ENCODE results near the gene PARP6.

The PARP6 gene

DNA sequence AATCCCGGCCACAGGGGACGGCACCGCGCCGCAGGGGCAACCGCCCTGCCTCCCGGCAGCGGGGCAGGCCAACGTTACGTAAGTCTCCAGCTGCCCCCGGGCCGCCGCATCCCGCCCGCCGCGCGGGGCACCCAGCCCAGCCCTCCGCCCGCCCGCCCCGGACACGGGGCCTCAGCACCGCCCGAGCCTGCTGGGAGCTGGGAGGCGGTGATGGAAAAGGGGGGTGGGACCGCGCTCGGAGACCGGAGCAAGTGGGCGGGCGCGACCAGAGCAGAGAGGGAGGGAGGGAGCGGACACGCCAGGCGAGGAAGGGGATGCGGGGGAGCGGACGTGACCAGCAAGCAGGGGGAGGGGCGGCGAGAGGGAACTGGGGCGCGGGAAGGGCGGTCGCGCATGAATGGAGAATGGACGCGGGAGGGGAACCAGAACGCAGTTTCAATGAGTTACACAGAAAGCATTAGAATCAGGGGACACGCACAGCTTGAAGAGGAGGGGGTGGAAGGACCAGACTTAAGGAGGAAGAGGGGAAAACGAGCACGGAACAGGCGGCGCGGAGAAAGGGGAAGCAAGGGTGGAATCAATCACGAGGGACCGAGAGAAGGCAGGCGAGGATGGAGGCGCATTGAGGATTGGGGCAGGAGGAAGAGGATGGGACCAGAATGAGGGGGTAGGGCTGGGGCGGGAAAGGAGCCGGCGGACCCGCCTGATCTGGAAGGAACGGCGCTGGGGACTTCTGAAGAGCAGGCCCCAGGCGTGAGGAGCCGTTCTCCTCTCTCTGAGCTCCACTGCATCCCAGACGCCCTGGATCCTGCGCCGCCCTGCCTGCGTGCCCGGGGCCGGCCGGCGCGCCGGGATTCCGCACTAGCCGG, 41.9 kb downstream of the PARP6 start:
- peak; percentile 68 for DNase-seq (ENCODE audit: low read depth)

DNA sequence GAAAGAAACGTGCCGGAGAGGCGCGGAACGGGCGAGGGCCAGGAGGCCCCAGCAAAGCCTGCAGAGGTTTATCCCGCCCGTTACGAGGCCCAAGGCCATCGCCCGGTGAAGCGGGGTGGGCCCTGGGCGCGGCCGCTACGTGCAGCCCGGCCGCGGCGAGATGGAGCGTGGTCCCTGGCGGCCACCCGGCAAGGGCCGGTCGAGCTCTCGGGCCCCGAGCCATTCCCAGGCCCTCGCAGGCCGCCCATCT, 42.5 kb downstream of the PARP6 start:
- DNase-seq (ENCODE audit: low read depth) = no peak

DNA sequence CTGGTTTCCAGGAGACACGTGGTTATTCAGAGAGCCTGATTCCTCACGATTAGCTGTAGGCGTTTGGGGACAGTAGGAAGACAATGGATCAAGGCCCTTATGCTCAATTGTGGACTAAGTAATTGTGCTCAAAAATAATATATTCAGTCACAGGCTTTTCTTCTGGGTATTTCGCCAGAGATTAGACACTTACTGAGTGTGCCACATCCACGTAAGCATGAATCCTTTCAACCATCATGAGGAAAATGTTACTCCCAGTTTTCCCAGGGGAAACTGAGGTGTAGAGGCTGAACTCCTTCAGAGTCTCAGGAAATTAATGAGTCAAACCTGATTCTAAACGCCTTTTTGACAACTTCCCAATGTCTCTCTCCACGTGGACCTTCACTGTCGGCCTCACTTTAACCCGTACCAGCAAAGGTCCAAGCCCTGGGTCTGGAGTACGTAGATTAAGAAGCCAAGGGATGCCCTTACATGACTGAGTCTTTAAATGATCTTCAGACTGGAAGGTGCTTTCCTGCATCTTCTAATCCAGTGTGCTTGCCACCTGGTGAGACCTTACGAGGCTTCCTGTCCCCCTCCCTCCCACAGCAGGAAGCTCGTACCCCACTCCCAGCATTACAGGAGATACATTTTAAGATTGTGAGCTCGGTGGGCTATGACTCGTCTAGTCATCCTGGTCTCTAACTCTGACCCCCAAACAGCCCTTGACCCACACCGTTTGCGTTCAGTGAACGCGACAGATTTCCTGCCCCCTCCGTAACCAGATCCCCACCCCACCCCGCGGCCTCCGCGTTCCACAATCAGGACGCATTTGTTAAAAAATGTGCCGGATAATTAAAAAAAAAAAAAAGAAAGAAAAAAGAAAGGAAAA, 43.0 kb downstream of the PARP6 start:
- DNase-seq (ENCODE audit: low read depth) = no peak

DNA sequence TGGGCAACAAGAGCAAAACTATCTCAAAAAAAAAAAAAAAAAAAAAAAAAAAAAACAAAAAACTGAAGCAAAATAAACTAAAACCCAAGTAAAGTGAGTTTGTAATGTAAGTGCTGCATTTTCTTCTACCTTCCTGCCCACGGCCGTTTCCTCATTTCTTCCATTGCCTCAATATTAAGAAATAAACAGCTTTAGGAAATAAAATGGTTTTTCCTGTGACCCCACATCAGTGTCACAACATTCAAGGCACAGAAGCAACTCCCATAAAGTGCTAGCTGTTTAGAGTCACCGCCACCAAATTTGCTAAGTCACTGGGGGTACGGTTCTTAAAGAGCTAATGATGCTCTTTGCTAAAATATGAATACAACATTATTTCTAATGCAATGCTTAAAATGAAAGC, 44.6 kb downstream of the PARP6 start:
- no peak for DNase-seq (ENCODE audit: low read depth)

DNA sequence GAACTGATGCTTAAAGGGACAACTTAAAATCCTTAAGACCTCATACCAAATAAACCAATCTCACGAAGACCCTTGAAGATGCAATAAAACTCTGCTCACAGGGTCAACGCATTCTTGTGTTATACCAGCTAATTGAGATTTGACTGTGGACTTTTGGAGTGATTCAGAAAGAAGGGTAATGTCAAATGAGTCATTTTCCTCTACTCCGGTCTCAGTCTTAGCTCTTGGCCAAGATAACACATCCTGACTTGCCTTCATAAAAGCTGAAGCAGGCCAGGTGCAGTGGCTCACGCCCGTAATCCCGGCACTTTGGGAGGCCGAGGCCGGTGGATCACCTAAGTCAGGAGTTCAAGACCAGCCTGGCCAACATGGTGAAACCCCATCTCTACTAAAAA, 45.2 kb downstream of the PARP6 start:
- peak; percentile 58 for DNase-seq (ENCODE audit: low read depth)

DNA sequence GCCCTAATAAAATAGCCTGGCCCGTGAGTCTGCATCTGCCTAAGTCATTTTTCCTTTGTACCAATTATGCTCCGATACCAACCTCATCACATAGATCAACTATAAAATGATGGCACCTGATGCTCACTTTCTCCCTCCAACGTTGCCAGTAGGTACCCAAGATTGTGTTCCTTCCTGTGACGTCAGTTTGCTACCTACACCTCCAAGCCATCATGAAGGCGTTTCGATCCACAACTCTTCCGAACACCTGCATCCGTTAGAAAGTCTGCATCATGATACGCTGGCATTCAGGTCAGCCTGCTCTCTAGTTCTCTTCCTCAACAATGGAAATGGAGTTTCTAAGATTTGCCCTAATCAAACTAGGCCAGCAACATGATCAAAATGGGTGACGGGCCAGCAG, 49.1 kb downstream of the PARP6 start:
- no peak for DNase-seq (ENCODE audit: low read depth)

DNA sequence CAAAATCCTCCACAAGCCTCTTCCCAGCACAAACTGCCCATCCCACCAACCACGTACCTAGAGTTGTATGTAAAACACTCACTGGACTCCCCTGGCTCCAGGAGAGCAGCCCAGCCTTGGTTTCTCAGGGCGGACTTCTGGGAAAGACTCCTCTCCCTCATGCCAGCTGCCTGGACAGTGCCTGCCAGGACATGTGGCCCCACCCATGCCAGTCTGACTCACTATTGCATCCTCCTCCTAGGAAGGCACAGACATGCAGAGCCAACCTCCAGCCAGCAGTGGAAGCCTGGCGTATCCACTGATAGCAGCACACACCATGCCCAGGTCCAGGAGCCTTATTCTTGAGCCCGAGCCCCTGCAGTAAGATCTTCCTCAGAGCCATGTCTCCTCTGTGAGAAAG, 50.0 kb downstream of the PARP6 start:
- no peak for DNase-seq (ENCODE audit: low read depth)

DNA sequence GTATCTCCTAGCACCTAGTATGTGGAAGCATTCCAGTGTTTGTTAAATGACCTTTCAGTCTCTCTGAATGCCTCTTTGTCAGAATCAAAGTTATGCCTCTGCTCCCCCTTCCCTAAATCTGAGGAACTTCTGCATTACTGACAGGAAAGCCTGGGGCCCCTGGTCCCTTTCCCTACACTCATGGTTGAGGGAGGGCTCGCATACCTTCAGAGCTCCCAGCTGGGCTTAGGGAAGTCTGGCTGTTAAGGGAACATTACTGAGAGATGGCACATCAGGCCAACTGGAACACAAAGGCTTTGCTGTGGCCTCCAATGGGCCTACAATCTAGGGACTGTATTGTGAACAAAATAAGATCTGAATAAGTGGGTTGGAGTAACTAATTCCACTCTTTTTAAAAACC, 51.7 kb downstream of the PARP6 start:
- no peak for DNase-seq (ENCODE audit: low read depth)

DNA sequence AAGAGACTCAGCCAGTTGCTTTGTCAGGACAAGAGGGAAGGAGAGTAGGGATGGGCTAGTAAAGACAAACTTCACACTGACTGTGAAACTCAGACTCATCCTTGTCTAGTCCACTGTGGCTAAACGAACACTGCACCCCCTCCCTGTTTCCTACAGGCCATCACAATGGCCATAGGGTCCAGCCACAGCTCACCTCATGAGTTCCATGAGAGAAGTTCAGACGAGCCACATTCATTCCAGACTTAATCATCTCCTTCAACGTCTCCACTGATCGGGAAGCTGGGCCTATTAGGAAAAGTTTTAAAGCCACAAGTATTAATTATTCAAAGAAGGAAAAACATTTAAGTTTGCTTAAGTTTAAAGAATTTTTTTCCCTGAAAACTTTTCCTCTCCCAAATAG, 55.1 kb downstream of the PARP6 start:
- DNase-seq (ENCODE audit: low read depth) = no peak

DNA sequence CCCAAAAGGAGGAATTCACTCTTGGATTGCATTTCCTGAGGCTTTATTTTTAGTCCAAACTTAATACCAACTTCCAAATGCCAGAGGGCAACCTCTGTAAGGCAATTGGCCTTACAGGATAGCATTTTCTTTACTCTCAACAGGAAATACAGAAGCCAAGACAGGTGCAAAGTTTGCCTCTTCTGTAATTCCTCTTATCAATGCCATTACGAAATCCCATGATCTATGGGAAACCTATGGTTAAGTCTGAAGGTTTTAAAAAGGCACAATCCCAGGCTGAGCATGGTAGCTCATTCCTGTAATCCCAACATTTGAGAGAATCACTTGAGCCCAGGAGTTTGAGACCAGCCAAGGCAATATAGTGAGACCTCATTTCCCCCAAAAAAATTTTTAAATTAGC, 56.3 kb downstream of the PARP6 start:
- no peak for DNase-seq (ENCODE audit: low read depth)

DNA sequence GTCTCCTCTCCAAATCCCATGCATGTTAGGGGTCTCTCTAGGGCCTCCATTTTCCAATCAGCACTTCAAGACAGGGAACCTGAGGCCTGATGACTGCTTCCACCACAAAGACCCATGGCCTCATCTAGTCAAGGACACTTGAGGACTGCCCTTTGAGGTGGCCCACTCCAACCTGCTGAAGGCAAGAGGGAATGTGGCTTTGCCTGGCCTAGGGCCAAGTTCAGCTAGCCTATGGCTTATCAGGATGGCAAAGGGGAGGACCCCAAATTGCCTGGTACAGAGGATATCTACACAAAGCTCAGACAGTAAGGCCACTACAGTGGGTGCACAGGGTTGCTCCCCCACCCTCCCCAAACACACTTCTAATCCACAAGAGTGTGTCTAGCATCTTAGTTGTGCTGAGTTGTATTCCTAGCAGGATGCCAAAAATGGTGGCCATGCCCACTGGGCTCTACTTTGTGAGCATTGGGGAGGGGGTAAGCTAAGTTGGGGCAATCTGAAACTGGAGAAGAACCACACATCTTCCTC, 64.7 kb downstream of the PARP6 start:
- DNase-seq (ENCODE audit: low read depth) = no peak

DNA sequence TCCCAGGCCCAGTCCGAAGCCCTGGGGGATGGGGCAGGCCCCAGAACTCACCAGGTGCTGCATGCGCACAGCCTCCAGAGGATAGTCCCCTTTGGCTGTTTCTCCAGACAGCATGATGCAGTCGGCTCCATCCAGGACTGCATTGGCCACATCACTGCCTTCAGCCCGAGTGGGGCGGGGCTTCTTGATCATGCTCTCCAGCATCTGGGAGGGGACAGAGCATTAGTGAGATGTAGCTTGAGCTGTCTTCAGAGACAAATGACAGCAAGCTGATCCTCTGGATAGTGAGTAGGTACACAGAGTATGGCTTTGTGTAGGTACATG, 65.7 kb downstream of the PARP6 start:
- DNase-seq (ENCODE audit: low read depth) = no peak

DNA sequence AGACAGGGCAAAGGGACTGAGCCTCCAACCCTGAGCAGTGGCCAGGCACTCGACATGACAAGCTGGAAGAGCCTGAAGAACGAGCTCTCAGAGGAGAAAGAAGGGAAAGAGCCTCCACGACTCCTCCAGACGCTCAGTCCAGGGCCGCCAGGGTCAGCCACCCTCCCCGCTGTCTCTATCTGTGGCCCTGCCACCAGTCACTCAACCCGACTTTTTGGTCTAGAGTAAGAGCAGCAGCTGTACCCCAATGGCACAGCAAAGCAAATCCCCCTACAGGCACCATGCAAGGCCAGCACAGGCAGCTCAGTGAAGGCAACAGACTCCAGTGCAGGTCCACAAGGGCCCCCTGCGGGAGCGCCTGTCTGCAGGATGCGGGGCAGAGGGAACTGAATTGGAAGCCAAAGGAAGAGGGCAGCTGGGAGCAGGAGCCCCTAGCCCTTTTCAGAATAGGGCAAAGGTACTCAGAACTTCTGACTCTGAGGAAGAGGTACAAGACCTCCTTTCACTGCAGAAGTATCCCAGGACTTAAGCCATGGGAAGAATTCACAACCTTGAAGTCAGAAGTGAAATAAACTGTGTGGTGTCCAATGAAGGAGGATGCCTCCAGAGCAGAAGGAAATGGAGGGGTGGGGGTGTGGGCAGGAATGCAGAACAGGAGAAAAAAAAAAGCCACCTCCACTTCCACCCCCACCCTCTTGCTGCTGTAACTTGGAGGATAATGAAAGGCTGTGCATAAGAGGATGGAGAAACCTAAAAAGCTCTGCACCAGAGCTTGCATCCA, 66.3 kb downstream of the PARP6 start:
- DNase-seq (ENCODE audit: low read depth) = no peak

DNA sequence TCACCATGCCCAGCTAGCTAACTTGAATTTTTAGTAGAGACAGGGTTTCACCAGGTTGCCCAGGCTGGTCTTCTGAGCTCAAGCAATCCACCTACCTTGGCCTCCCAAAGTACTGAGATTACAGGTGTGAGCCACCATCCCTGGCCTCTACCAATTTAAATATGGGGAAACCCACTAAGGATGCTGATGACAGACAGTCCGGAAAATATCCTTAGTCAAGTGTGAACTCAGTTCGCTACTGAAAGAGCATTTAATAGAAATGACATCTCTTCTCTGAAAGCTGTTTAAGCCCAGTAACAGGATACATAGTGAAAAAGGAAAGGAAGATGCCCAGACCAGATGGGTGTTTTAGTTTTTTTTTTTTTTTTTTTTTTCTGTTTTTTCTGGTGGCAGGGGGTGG, 67.1 kb downstream of the PARP6 start:
- DNase-seq (ENCODE audit: low read depth) = no peak

DNA sequence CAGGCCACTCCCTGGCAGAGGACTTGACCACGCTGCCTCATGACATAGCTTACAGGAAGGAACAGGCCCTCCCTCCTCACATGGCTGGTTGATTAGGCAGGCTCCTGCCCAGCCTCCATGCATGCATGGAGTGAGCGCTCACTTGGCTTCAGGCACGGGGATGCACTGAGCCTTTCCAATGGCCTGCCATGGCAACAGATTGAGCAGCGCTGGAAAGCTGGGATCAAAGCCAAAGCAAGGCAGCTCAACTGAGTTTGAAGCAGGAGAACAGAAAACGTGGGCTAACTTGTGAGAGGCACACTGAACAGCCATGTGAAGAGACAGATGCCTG, 68.9 kb downstream of the PARP6 start:
- DNase-seq (ENCODE audit: low read depth) = peak; percentile 76

DNA sequence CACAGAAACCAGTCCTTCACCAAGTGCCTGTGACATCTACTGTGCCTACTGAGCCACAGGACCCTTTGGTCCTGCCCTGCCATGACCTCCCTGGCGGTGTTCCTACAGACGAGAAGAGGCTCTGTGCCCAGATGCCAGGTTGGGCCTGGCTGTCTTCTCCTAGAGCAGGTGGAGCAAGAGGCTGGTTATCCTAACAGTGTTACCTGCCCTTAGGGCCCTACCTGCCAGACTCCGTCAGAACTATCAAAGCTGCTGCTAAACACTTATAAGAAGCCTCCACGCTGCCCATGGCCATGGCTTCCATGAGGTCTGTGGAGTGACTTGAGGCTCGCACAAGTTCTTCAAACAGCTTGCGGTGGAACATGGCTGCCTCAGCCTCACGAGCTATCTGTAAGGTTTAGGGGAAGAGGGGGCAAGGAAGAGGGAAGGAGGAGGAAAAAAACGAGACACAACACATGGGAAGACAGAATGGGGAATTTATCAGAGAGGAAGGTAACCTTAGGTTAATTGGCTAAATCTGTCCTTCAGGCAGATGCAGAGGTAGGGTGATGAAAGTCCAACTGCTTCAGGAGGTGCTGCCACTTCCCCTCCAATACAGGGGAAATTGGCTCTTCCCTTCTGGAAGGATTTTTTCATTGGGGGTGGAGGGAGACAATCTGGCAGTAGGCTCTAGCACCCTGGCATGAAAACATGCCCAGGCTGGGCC, 69.4 kb downstream of the PARP6 start:
- DNase-seq (ENCODE audit: low read depth) = no peak

DNA sequence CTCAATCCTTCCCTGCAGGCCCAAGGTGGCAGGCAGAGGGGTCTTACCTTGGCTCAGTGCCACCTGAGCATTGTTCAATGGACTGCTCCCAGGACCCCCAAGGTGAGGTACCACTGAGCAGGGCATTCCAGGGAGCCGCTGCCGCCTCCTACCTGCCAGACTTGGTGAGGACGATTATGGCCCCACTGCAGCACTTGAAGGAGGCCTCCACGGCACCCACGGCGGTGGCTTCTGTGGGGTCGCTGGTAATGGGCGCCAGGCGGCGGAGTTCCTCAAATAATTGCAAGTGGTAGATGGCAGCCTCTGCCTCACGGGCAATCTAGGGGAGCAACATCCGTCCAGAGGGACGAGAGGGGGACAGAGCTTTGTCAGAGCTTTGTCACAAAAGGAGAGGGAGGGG, 70.1 kb downstream of the PARP6 start:
- DNase-seq (ENCODE audit: low read depth) = no peak

DNA sequence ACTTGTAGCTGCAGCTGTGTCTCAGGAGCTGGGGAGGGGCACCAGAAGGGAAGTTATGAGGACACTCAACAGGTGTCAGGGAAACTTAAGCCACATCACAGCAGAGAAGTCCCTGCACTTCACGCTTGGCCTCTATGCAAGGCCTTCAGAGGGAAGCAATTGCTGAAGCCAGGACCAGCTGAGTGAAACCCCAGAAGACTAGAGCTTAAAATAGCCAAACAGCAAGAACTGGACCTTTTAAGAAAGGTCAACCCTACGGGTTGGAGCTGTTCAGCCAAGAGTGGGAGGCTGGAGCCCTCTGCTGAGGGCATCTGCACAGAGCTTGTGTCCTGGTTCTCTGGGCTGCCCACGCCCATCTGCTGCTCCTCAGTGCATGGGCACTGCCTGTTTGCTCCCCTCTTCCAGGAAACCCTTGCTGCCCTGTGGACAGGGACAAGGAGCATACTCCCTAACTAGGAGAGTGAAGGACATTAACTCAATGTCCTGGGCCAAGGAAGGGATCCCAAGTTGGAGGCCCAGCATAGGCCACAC, 70.9 kb downstream of the PARP6 start:
- no peak for DNase-seq (ENCODE audit: low read depth)

DNA sequence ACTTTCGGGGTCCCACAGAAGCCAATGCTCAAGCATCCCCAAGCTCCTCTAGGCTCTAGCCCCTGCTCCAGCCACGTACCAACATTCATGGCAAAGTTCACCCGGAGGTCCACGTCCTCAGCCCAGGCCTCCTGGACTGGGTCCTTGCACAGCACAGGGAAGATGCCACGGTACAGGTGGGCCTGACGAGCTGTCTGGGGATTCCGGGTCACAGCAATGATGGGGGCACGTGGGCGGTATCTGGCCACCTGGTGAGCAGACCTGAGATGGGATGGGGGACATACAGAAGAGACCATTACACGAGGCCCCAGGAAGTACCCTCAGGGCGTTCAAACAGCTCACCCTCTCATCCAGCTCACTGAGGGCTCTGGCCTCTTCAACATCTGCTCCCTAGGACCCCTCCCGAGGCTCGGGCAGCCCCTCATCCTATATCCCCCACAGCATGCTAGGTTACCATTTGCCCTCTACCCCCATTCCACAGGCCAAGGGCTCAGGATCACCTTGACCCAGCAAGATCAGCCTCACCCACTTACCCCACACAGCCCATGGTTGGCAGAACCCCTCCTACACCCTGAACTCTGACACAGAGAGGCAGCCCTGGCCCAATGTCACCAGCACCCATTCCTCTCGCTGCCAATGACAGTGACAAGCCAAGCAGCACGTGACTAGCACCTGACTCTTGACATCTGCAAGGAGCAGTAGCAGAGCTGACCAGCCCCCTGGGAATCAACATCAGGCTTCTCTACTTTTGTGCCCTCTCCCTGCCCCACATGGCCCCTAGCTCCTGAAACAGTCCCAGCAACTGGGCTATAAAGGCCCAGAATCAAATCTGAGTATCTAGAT, 71.7 kb downstream of the PARP6 start:
- DNase-seq (ENCODE audit: low read depth) = no peak

DNA sequence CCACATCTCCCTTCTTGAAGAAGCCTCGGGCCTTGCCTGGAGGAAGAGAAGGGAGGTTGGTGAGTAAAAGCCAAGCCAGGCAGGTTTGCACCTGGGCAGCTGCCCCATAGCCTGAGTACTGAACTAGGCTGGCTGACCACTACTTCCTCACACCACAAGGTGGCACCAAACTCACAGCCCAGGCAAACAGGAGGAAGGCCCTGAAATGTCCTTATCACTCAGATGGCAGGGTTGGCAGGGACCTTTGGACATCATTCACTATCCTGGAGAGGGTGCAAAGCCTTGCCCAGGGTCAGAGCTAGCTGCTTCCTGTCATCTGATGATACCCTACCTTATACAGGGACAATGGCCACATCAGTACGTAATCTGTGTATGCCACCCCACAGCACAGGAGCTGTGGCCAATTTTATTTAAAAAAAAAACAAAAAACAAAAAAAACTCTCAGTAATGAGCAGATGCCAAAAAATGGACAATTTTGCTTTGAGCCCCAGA, 72.6 kb downstream of the PARP6 start:
- peak; percentile 46 for DNase-seq (ENCODE audit: low read depth)

DNA sequence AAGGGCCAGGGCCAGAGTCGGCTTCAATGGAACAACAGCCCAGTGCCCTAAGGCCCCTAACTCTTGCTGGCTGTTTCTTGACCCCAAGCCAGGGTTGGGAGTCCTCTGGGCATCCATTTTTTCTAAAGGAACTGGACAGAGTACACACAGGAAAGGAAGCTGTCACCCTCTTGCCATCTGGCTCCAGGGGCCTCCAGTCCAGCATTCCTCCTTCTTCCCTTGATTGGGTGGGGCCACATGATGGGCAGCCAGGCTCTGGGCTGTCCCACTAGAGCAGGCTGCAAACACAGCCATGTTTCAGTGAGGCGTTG, 73.2 kb downstream of the PARP6 start:
- DNase-seq (ENCODE audit: low read depth) = no peak

Measured in GM04504 (cell line).